Activated T-helper 2 cell treated with anti-CD3 and anti-CD28 coated beads, Interferon-gamma antibody, Interleukin-2, Interleukin-4, amounts not matched to agents 10 μg/mL and 5 μg/mL and 100 μg/mL, durations not matched to agents 14 hours and 24 hours and 36 hours (primary cell): ENCODE results near the gene IFNW1. TPM values are rescaled to one million over a fixed set of nuclear protein-coding genes. Genes with fewer than 3 reads are reported as not detected.
A peak's percentile ranks its signal among the peaks of the same experiment; 100 is the strongest.
"Not testable (repeated sequence)": the region's sequence is repeated elsewhere in the genome, so short reads cannot be mapped to it uniquely, and the experiment has no call there.

Experiments used
- DNase-seq: peaks from one replicate; pipeline ENCODE4 v3.0.0; 2021; ENCODE audit warnings: low spot score
- H3K27ac Mint-ChIP-seq: one replicate; pipeline ENCODE4 v1.8.0; 2021; ENCODE audit warnings: mixed read lengths
- H3K27me3 Mint-ChIP-seq: one replicate; pipeline ENCODE4 v1.8.0; 2021; ENCODE audit warnings: low read depth, mixed read lengths
- H3K36me3 Mint-ChIP-seq: one replicate; pipeline ENCODE4 v1.8.0; 2021; ENCODE audit warnings: low read depth, mixed read lengths
- H3K4me1 Mint-ChIP-seq: one replicate; pipeline ENCODE4 v1.8.0; 2021; ENCODE audit warnings: low read depth, mixed read lengths
- H3K4me3 Mint-ChIP-seq: one replicate; pipeline ENCODE4 v1.8.0; 2021; ENCODE audit warnings: low read depth, mild to moderate bottlenecking, moderate library complexity, mixed read lengths
- H3K9me3 Mint-ChIP-seq: one replicate; pipeline ENCODE4 v1.8.0; 2021; ENCODE audit warnings: mixed read lengths
- intact Hi-C: fragments of 100-400 bp; cut with micrococcal nuclease; formaldehyde crosslinking; loops from one replicate; pipeline ENCODE4 v1.15.1; 2023
- total RNA-seq: library from RNA; stranded (reverse); gene quantifications from 2 replicates; pipeline ENCODE4 v1.2.3, GENCODE V29; 2022

IFNW1 gene
- not detected in 2 replicates for total RNA-seq

- peaks cover 24% of the 10 kb centered on the region for H3K9me3 Mint-ChIP-seq
- intact Hi-C loops = no loop called here
- peaks cover 4% of the 10 kb centered on the region for H3K36me3 Mint-ChIP-seq
- H3K4me1 Mint-ChIP-seq = peaks cover 29% of the 10 kb centered on the region
- no peak within 1 kb of the TSS for H3K4me3 Mint-ChIP-seq
- no peak for DNase-seq
- H3K27ac Mint-ChIP-seq = no peak within 1 kb of the TSS
- peaks cover 10% of the 10 kb centered on the region for H3K27me3 Mint-ChIP-seq
Observed at GRCh38 chr9:21141427-21141882, at the start of gene IFNW1. Gene IFNW1 (minus strand): TSS chr9:21141832. CDS start chr9:21141570, 262 bp downstream.

GRCh38 chr9:21187487-21187886 lies 45.9 kb upstream of the IFNW1 start, which contains the start of gene IFNA4:
Gene IFNA4 (minus strand): TSS chr9:21187587. CDS start chr9:21187531, 56 bp downstream.
- H3K4me3 Mint-ChIP-seq = not testable (repeated sequence)

GRCh38 chr9:21182810-21183736 lies 41.4 kb upstream of the IFNW1 start:
- H3K4me1 Mint-ChIP-seq, H3K4me3 Mint-ChIP-seq, H3K27ac Mint-ChIP-seq, intact Hi-C loops, H3K9me3 Mint-ChIP-seq, H3K36me3 Mint-ChIP-seq, DNase-seq: not testable (repeated sequence)
- peaks cover 22% of the 10 kb centered on the region for H3K27me3 Mint-ChIP-seq

More at GRCh38 chr9:21187487-21187886, 45.9 kb upstream of the IFNW1 start, which contains the start of gene IFNA4:
- H3K9me3 Mint-ChIP-seq, DNase-seq, H3K4me1 Mint-ChIP-seq, intact Hi-C loops, H3K36me3 Mint-ChIP-seq, H3K27ac Mint-ChIP-seq: not testable (repeated sequence)
- peaks cover 32% of the 10 kb centered on the region for H3K27me3 Mint-ChIP-seq

DNA sequence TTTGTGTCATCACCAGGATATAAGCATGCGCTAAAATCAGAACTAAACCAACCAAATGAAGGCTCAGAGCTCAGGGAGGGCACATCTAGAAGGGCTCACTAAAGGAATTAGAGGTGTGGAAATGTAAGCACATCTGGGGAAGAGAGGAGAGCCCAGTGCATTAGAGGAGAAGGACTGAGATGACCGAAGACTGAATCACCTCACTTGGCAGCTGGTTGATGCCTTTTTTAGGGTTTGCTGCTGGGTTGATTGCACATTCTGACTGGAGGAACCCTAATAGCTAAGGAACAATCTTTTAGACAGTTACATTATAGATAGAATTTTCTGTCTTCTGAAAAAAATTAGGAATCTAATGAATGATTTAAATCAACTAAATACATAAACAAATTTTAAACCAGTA lies 33.0 kb upstream of the IFNW1 start:
- Mint-ChIP-seq H3K4me1 (peaks cover 5% of the 10 kb centered on the region), H3K27ac (no peak overlapping the region), H3K9me3 (no peaks in the 10 kb centered on the region), H3K4me3 (no peak overlapping the region), H3K36me3 (no peaks in the 10 kb centered on the region), H3K27me3 (peaks cover 46% of the 10 kb centered on the region)
- no peak for DNase-seq
- intact Hi-C loops = no loop called here

GRCh38 chr9:21172156-21172555 lies 30.5 kb upstream of the IFNW1 start:
- Mint-ChIP-seq H3K27me3 (peaks cover 60% of the 10 kb centered on the region), H3K4me3 (no peak overlapping the region), H3K4me1 (peaks cover 5% of the 10 kb centered on the region), H3K36me3 (no peaks in the 10 kb centered on the region), H3K27ac (no peak overlapping the region), H3K9me3 (no peaks in the 10 kb centered on the region)
- intact Hi-C loops = no loop called here
- no peak for DNase-seq

GRCh38 chr9:21171351-21171750 lies 29.7 kb upstream of the IFNW1 start:
- Mint-ChIP-seq H3K36me3 (no peaks in the 10 kb centered on the region), H3K4me3 (no peak overlapping the region), H3K27ac (no peak overlapping the region), H3K4me1 (peaks cover 5% of the 10 kb centered on the region), H3K9me3 (no peaks in the 10 kb centered on the region), H3K27me3 (peaks cover 60% of the 10 kb centered on the region)
- intact Hi-C loops = no loop called here
- DNase-seq = no peak

- H3K4me3 Mint-ChIP-seq, DNase-seq, intact Hi-C loops, H3K27ac Mint-ChIP-seq, H3K9me3 Mint-ChIP-seq, H3K4me1 Mint-ChIP-seq, H3K36me3 Mint-ChIP-seq: not testable (repeated sequence)
- H3K27me3 Mint-ChIP-seq = peaks cover 40% of the 10 kb centered on the region
Observed at GRCh38 chr9:21166560-21166959, 24.9 kb upstream of the IFNW1 start, which contains the start of gene IFNA21. Gene IFNA21 (minus strand): TSS chr9:21166660. CDS start chr9:21166612, 48 bp downstream.

- peaks cover 30% of the 10 kb centered on the region for H3K27me3 Mint-ChIP-seq
- peaks cover 10% of the 10 kb centered on the region for H3K9me3 Mint-ChIP-seq
Observed at GRCh38 chr9:21165516-21165915, 23.9 kb upstream of the IFNW1 start.

DNA sequence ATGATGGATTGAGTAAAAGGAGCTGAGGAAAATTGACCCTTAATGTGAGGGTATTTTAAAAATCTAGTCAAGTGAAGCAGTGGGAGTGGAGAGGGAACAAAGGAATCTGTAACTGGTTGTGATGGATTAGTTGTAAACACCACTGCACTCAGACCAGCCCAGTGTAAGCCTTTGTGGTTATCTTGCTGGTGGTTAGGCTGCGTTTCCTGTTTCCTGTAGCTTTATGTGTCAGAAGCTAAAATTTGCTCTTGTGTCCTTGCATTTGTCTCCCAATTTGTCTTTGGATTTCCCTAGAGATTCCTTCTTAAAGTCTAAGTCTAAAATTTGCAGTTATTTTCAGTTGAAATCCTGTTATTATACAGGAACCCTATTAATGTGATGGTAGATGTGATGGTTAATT lies 18.5 kb upstream of the IFNW1 start:
- Mint-ChIP-seq H3K4me3 (peak overlapping the region; percentile 49), H3K27ac (no peak overlapping the region), H3K27me3 (peaks cover 2% of the 10 kb centered on the region), H3K4me1 (peaks cover 40% of the 10 kb centered on the region), H3K36me3 (peaks cover 14% of the 10 kb centered on the region), H3K9me3 (peaks cover 27% of the 10 kb centered on the region)
- intact Hi-C loops = no loop called here
- DNase-seq = peak; percentile 34

More at GRCh38 chr9:21165516-21165915, 23.9 kb upstream of the IFNW1 start:
- DNase-seq = no peak
- H3K4me1 Mint-ChIP-seq = peaks cover 15% of the 10 kb centered on the region
- no peak overlapping the region for H3K4me3 Mint-ChIP-seq
- H3K27ac Mint-ChIP-seq = no peak overlapping the region
- peaks cover 3% of the 10 kb centered on the region for H3K36me3 Mint-ChIP-seq
- intact Hi-C loops = no loop called here

GRCh38 chr9:21155501-21155900 lies 13.9 kb upstream of the IFNW1 start:
- H3K27me3 Mint-ChIP-seq = peaks cover 13% of the 10 kb centered on the region
- peaks cover 34% of the 10 kb centered on the region for H3K4me1 Mint-ChIP-seq
- intact Hi-C loops = no loop called here
- H3K9me3 Mint-ChIP-seq = peaks cover 16% of the 10 kb centered on the region
- no peak overlapping the region for H3K4me3 Mint-ChIP-seq
- H3K27ac Mint-ChIP-seq = no peak overlapping the region
- no peak for DNase-seq
- H3K36me3 Mint-ChIP-seq = peaks cover 11% of the 10 kb centered on the region

DNA sequence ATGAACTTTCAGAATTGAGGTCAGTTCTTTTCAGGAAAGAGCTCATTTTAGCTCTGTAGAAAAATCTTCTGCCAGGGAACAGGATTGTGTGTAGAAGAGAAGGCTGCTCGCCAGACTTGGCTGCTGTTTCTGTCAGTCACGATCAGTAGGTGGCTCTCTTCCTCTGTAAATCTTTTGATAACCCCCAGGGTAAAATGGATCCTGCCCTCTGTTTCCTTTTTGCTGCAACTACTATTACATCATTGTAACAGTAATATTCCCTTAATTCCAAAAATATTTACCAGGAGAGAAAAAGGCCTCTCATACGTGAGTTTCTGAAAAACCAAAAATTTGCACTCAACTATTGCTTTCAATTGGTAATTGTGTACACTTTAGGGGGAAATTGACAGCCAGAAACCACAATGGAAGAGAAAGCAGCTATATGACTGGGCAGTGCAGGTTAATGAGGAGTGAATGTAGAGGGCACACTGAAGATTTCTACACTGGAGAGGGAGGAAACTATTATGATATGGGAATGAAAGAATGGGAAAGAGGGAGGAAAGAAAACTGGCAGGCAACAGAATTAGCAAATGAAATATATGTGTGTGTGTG lies 12.5 kb upstream of the IFNW1 start:
- Mint-ChIP-seq H3K9me3 (peaks cover 16% of the 10 kb centered on the region), H3K27ac (no peak overlapping the region), H3K4me3 (no peak overlapping the region), H3K27me3 (peaks cover 14% of the 10 kb centered on the region), H3K36me3 (peaks cover 12% of the 10 kb centered on the region), H3K4me1 (peaks cover 23% of the 10 kb centered on the region)
- DNase-seq = no peak
- intact Hi-C loops = no loop called here

DNA sequence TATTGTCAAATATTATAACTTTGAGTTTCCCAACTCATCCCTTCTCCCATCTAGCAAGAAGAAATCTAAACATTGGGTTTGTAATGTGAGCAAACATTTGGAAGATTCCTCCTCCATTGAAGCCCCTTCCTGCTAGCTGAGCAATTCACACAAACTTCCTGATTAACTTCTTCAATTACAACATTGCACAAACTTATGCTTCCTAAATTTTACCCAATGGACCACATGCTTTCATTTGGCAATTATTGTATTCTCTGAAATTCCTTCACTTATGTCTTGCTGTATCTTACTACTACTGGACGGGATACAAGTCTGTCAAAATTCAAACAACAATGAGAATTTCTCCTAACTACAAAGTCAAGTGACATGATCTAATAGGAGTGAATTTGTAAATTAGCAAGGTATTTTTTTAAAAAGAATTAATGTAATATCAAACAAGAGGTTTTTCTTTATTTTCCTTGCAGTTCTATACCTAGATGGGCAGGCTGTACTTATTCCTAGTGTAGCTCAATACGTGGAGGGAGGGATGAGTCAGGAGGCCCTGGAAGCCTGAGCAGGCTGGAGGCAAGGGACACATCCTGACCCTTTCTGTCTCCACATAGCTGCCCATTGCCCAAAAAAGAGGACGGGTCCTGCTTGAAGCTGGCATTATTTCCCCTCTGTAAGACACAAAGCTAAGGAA lies 11.8 kb upstream of the IFNW1 start:
- intact Hi-C loops = no loop called here
- H3K36me3 Mint-ChIP-seq = peaks cover 12% of the 10 kb centered on the region
- no peak for DNase-seq
- H3K4me3 Mint-ChIP-seq = no peak overlapping the region
- no peak overlapping the region for H3K27ac Mint-ChIP-seq
- peaks cover 17% of the 10 kb centered on the region for H3K27me3 Mint-ChIP-seq
- peaks cover 19% of the 10 kb centered on the region for H3K4me1 Mint-ChIP-seq
- H3K9me3 Mint-ChIP-seq = peaks cover 14% of the 10 kb centered on the region
